ENCODE results near the gene TXNRD2. TPM values are rescaled to one million over a fixed set of nuclear protein-coding genes. Genes with fewer than 3 reads are reported as not detected.

Gene TXNRD2
- total and polyA plus RNA-seq, 2 experiments from 2014 or later = 11.2 to 12.4 TPM

GRCh38 chr22:19868773-19869471, 72.7 kb downstream of the TXNRD2 start (continued):
- TF ChIP-seq CTCF (conservative IDR thresholded peaks at IDR 0.05; ENCODE audit: low read depth in 2 of 2) (no peak), CREB1 (CRISPR knock-in tag; IDR thresholded peaks at IDR 0.05; ENCODE audit: low read depth) (no peak), JUNB (IDR thresholded peaks at IDR 0.05; ENCODE audit: unreplicated experiment) (no peak), NANOG (IDR thresholded peaks at IDR 0.05; ENCODE audit: borderline replicate concordance) (no peak)

- Histone ChIP-seq H3K79me2 (replicated peaks; ENCODE audit: insufficient read depth) (no peaks in the 10 kb centered on the region), H3K36me3 (ENCODE audit: insufficient read depth) (no peaks in the 10 kb centered on the region), H3K4me1 (ENCODE audit: insufficient read depth) (no peaks in the 10 kb centered on the region), H3K4me2 (no peak overlapping the region), H2AFZ (no peak overlapping the region), H3K4me3 (no peak overlapping the region), H3K9me2 (ENCODE audit: insufficient read depth) (no peaks in the 10 kb centered on the region), H4K20me1 (replicated peaks; ENCODE audit: insufficient read depth) (no peaks in the 10 kb centered on the region), H3K27me3 (ENCODE audit: insufficient read depth) (no peaks in the 10 kb centered on the region), H3F3A (replicated peaks; ENCODE audit: low read depth) (no peaks in the 10 kb centered on the region), H3K27ac (ENCODE audit: low read depth) (no peak overlapping the region)
- Mint-ChIP-seq H3K9me3 (no peaks in the 10 kb centered on the region), H3K27me3 (ENCODE audit: insufficient read depth, low read depth, poor library complexity) (peaks cover 9% of the 10 kb centered on the region), H3K4me3 (no peak overlapping the region), H3K27ac (no peak overlapping the region), H3K4me1 (peaks cover 12% of the 10 kb centered on the region), H3K36me3 (ENCODE audit: low read depth) (no peaks in the 10 kb centered on the region)
- ATAC-seq (peak; percentile 31), DNase-seq (ENCODE audit: low spot score) (no peak)
- TF ChIP-seq REST (IDR thresholded peaks at IDR 0.05; ENCODE audit: unreplicated experiment) = no peak
- peak; percentile 18 to 47 for TF ChIP-seq CTCF (conservative IDR thresholded peaks at IDR 0.05; ENCODE audit: low read depth in 2 of 2)
- no peak for TF ChIP-seq STAT1 (IDR thresholded peaks at IDR 0.05; ENCODE audit: unreplicated experiment)
- no peak for TF ChIP-seq EZH2phosphoT487 (IDR thresholded peaks at IDR 0.05; ENCODE audit: unreplicated experiment)
- TF ChIP-seq EZH2 (IDR thresholded peaks at IDR 0.05; ENCODE audit: low read depth, unreplicated experiment) = no peak
Observed at GRCh38 chr22:19868333-19868732, 73.3 kb downstream of the TXNRD2 start.
